GM23338 (cell line): ENCODE measurements around the gene SP2. TPM values are rescaled to one million over a fixed set of nuclear protein-coding genes. Genes with fewer than 3 reads are reported as not detected.

Source experiments
- ATAC-seq: fragments of 200-7000 bp; cut with Tn5 transposase; 3 replicates; pipeline ENCODE4 v1.9.1; 2020
- DNase-seq: peaks from one replicate; pipeline ENCODE4 v3.0.0-alpha.2; 2015; ENCODE audit warnings: low spot score
- H2AFZ ChIP-seq: fragments of 200-600 bp; sonication (generic); 2 replicates; pipeline ENCODE4 v1.8.0; 2016; ENCODE audit warnings: antibody characterized with exemption, mild to moderate bottlenecking, moderate library complexity
- H3F3A ChIP-seq: fragments of 200-600 bp; sonication (generic); replicated peaks from 2 replicates; pipeline ENCODE4 v1.8.0; 2017; ENCODE audit warnings: antibody characterized with exemption, mixed run types, low read depth
- H3K27ac ChIP-seq: fragments of 200-600 bp; sonication (generic); 2 replicates; pipeline ENCODE4 v1.6.1; 2016; ENCODE audit warnings: low read depth
- H3K27me3 ChIP-seq: fragments of 200-600 bp; sonication (generic); 2 replicates; pipeline ENCODE4 v1.8.0; 2016; ENCODE audit warnings: mild to moderate bottlenecking, mixed run types, moderate library complexity; ENCODE audit not compliant: insufficient read depth
- H3K36me3 ChIP-seq: fragments of 200-600 bp; sonication (generic); 2 replicates; pipeline ENCODE4 v1.8.0; 2016; ENCODE audit warnings: mild to moderate bottlenecking; ENCODE audit not compliant: insufficient read depth
- H3K4me1 ChIP-seq: fragments of 200-600 bp; sonication (generic); 2 replicates; pipeline ENCODE4 v1.8.0; 2016; ENCODE audit warnings: mild to moderate bottlenecking, moderate library complexity; ENCODE audit not compliant: insufficient read depth
- H3K4me2 ChIP-seq: fragments of 200-600 bp; sonication (generic); 2 replicates; pipeline ENCODE4 v1.7.1; 2017; ENCODE audit warnings: mixed run types
- H3K4me3 ChIP-seq: fragments of 200-600 bp; sonication (generic); 2 replicates; pipeline ENCODE4 v1.6.1; 2016; ENCODE audit warnings: mixed run types
- H3K79me2 ChIP-seq: fragments of 200-600 bp; sonication (generic); replicated peaks from 2 replicates; pipeline ENCODE4 v1.8.0; 2017; ENCODE audit warnings: mild to moderate bottlenecking; ENCODE audit not compliant: insufficient read depth
- H3K9me2 ChIP-seq: fragments of 200-600 bp; sonication (generic); 2 replicates; pipeline ENCODE4 v1.8.0; 2017; ENCODE audit not compliant: insufficient read depth
- H4K20me1 ChIP-seq: fragments of 200-600 bp; sonication (generic); replicated peaks from 2 replicates; pipeline ENCODE4 v1.8.0; 2017; ENCODE audit warnings: mild to moderate bottlenecking; ENCODE audit not compliant: insufficient read depth
- H3K27ac Mint-ChIP-seq: 2 replicates; pipeline ENCODE4 v1.8.0; 2020; ENCODE audit warnings: inconsistent platforms, mild to moderate bottlenecking, moderate library complexity, mixed read lengths
- H3K27me3 Mint-ChIP-seq: 3 replicates; pipeline ENCODE4 v1.8.0; 2022; ENCODE audit warnings: low read depth, mild to moderate bottlenecking, moderate library complexity, mixed read lengths, inconsistent platforms; ENCODE audit not compliant: insufficient read depth, poor library complexity
- H3K36me3 Mint-ChIP-seq: 3 replicates; pipeline ENCODE4 v1.8.0; 2021; ENCODE audit warnings: low read depth, mild to moderate bottlenecking, inconsistent platforms, moderate library complexity, mixed read lengths
- H3K4me1 Mint-ChIP-seq: 3 replicates; pipeline ENCODE4 v1.8.0; 2020; ENCODE audit warnings: mild to moderate bottlenecking, inconsistent platforms, mixed read lengths
- H3K4me3 Mint-ChIP-seq: 3 replicates; pipeline ENCODE4 v1.8.0; 2021; ENCODE audit warnings: moderate library complexity, mild to moderate bottlenecking, inconsistent platforms, mixed read lengths
- H3K9me3 Mint-ChIP-seq: 3 replicates; pipeline ENCODE4 v1.8.0; 2020; ENCODE audit warnings: moderate library complexity, mild to moderate bottlenecking, inconsistent platforms, mixed read lengths
- CTCF ChIP-seq, 2 experiments: fragments of 200-600 bp in 1 of 2; sonication (generic) in 1 of 2; conservative IDR thresholded peaks; 2 replicates each; pipeline versions ENCODE4 v1.5.1 to v1.6.1; 2016 to 2017; ENCODE audit warnings: antibody characterized with exemption in 2 of 2, low read depth in 2 of 2, mild to moderate bottlenecking in 2 of 2, moderate library complexity in 1 of 2
- ETS1 ChIP-seq: IDR thresholded peaks from 2 replicates; pipeline ENCODE4 v1.6.1; 2016; ENCODE audit warnings: antibody characterized with exemption
- EZH2 ChIP-seq: fragments of 200-600 bp; sonication (generic); IDR thresholded peaks from one replicate; pipeline ENCODE4 v1.8.0; 2017; ENCODE audit warnings: antibody characterized with exemption, mild to moderate bottlenecking, low read depth; ENCODE audit not compliant: unreplicated experiment
- EZH2phosphoT487 ChIP-seq: fragments of 200-600 bp; sonication (generic); IDR thresholded peaks from one replicate; pipeline ENCODE4 v1.8.1; 2018; ENCODE audit warnings: antibody characterized with exemption; ENCODE audit not compliant: unreplicated experiment
- STAT1 ChIP-seq: IDR thresholded peaks from one replicate; pipeline ENCODE4 v1.6.1; 2016; ENCODE audit warnings: antibody characterized with exemption; ENCODE audit not compliant: unreplicated experiment
- ZNF114 ChIP-seq: fragments of 250-450 bp; sonication (Bioruptor Pico); IDR thresholded peaks from 2 replicates; pipeline ENCODE4 v1.5.0; 2020; ENCODE audit warnings: mild to moderate bottlenecking, moderate library complexity
- ZNF331 ChIP-seq: fragments of 250-450 bp; sonication (Bioruptor Pico); IDR thresholded peaks from 2 replicates; pipeline ENCODE4 v1.5.0; 2020; ENCODE audit warnings: low read depth, mild to moderate bottlenecking, moderate library complexity
- polyA plus RNA-seq: library from polyadenylated mRNA; unstranded; fragments of >200 nt; fragmentation: Nextera tagmentation; extraction: Ambion mirVana; gene quantifications from 2 replicates; pipeline ENCODE4 v1.2.1, GENCODE V29; 2016
- total RNA-seq: library from RNA; depleted of rRNA; stranded (reverse); fragments of >200 nt; shearing (Covaris generic); gene quantifications from 2 replicates; pipeline ENCODE4 v1.2.3, GENCODE V29; 2014

Gene SP2
- total and polyA plus RNA-seq, 2 experiments from 2014 or later, result 6.0 to 12.9 TPM

- TF ChIP-seq CTCF (conservative IDR thresholded peaks at IDR 0.05; ENCODE audit: low read depth in 2 of 2) (peak; percentile 74 to 80), ZNF331 (no peak)
Observed at GRCh38 chr17:47847341-47848197, 48.5 kb upstream of the SP2 start (continued).

GRCh38 chr17:47848198-47848513 lies 47.9 kb upstream of the SP2 start:
- Mint-ChIP-seq H3K36me3 (no peaks in the 10 kb centered on the region), H3K4me3 (peak overlapping the region; percentile 61; the same call in 2 of the 3 replicates), H3K27ac (no peak overlapping the region), H3K9me3 (no peaks in the 10 kb centered on the region), H3K4me1 (peaks cover 49% of the 10 kb centered on the region), H3K27me3 (peaks cover 73% of the 10 kb centered on the region)
- Histone ChIP-seq H2AFZ (peak overlapping the region; percentile 94), H3K4me2 (peak overlapping the region; percentile 96), H3F3A (peaks cover 18% of the 10 kb centered on the region), H3K9me2 (no peaks in the 10 kb centered on the region), H3K36me3 (no peaks in the 10 kb centered on the region), H3K4me3 (peak overlapping the region; percentile 66), H3K4me1 (peaks cover 40% of the 10 kb centered on the region), H3K79me2 (no peaks in the 10 kb centered on the region), H3K27ac (no peak overlapping the region), H3K27me3 (peaks cover 89% of the 10 kb centered on the region), H4K20me1 (peaks cover 4% of the 10 kb centered on the region; the same call in 1 of the 2 replicates)
- TF ChIP-seq ZNF331, result no peak
- no peak for TF ChIP-seq EZH2phosphoT487
- TF ChIP-seq ZNF114 (CRISPR knock-in tag), result no peak
- no peak for TF ChIP-seq CTCF (conservative IDR thresholded peaks at IDR 0.05; ENCODE audit: low read depth in 2 of 2)
- TF ChIP-seq STAT1, result no peak
- peak; percentile 67 for TF ChIP-seq EZH2
- peak; percentile 2 for ATAC-seq
- no peak for DNase-seq

GRCh38 chr17:47850373-47850691 lies 45.7 kb upstream of the SP2 start:
- peak overlapping the region; percentile 58 for H3K4me3 ChIP-seq
- no peaks in the 10 kb centered on the region for H3K36me3 ChIP-seq
- ATAC-seq, result no peak
- H3K4me2 ChIP-seq, result peak overlapping the region; percentile 96
- H2AFZ ChIP-seq, result peak overlapping the region; percentile 92
- no peaks in the 10 kb centered on the region for H3K9me3 Mint-ChIP-seq
- H3K27me3 ChIP-seq, result peaks cover 96% of the 10 kb centered on the region
- DNase-seq, result no peak
- H3K4me1 ChIP-seq, result peaks cover 30% of the 10 kb centered on the region
- no peaks in the 10 kb centered on the region for H3K79me2 ChIP-seq
- H3K27me3 Mint-ChIP-seq, result peaks cover 91% of the 10 kb centered on the region
- H3K4me3 Mint-ChIP-seq, result peak overlapping the region; percentile 77
- H3K9me2 ChIP-seq, result no peaks in the 10 kb centered on the region
- no peaks in the 10 kb centered on the region for H3K36me3 Mint-ChIP-seq
- peaks cover 23% of the 10 kb centered on the region for H3F3A ChIP-seq
- no peak overlapping the region for H3K27ac Mint-ChIP-seq
- no peak overlapping the region for H3K27ac ChIP-seq
- peaks cover 38% of the 10 kb centered on the region for H3K4me1 Mint-ChIP-seq
- peaks cover 4% of the 10 kb centered on the region for H4K20me1 ChIP-seq
- no peak for TF ChIP-seq ETS1
- no peak for TF ChIP-seq CTCF (conservative IDR thresholded peaks at IDR 0.05; ENCODE audit: low read depth in 2 of 2)
- TF ChIP-seq STAT1, result no peak
